Limb (tissue), 2 donors: ENCODE data around the gene ZIC1.

Experiments used
- DNase-seq, 2 donors: peaks; one replicate each; pipeline ENCODE4 v3.0.0-alpha.2; 2016; ENCODE audit errors: extremely low spot score in 2 of 2

The ZIC1 gene

DNA sequence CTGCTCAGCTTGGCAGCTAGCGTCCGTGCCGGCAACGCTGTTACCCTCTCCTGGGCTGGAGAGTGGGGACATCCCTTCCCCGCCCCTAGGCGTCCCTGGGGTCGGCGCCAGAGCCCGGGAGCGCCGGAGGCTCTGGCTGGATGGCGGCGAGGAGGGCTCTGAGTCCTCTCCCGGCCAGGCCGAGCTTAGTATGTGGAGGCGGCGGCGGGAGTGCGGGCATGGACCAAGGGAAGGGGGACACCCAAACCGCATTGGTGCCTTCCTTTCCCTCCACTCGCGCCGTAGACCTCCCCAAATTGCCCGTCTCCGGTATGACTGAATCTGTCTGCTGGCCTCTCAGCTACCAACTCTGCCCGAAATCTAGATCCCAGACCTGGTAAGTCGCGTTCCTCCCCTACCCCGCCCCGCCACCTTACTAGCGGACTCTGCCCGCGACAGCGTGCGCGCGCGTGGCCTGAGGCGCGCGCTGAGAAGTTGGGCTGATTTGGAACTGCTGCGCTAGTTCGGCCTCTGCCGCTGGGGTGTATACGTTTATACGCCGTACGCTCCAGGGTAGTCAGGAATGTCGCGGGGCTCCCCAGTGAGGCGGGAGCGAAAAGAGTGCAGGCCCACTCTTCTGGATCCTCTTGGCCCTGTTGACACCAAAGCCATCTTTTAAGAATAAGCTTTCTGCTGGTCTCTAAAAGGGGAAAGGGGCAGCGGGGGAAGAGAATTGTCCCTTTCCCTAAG is 12.2 kb downstream of the ZIC1 start:
- peak in 1 of 2 donors; percentile 76 for DNase-seq

DNA sequence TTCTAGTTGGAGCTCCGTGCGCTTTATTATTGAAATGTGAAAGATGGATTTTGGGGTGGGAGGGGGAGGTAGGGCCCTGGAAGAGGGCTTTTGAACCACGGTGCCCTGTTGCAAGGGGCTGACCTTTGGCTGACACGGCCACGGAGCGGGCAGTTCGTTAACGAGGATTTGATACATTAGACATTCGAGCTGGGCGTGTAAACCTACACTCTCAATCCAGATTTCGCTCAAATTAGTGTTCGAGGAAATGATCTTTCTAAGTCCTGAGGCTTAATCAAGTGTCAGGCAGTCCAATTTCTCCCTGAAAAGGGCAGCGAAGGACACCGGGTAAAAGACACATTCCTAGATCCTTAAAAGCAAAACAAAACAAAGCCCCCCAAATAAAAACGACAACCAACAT is 13.0 kb downstream of the ZIC1 start:
- peak in 1 of 2 donors; percentile 47 for DNase-seq

DNA sequence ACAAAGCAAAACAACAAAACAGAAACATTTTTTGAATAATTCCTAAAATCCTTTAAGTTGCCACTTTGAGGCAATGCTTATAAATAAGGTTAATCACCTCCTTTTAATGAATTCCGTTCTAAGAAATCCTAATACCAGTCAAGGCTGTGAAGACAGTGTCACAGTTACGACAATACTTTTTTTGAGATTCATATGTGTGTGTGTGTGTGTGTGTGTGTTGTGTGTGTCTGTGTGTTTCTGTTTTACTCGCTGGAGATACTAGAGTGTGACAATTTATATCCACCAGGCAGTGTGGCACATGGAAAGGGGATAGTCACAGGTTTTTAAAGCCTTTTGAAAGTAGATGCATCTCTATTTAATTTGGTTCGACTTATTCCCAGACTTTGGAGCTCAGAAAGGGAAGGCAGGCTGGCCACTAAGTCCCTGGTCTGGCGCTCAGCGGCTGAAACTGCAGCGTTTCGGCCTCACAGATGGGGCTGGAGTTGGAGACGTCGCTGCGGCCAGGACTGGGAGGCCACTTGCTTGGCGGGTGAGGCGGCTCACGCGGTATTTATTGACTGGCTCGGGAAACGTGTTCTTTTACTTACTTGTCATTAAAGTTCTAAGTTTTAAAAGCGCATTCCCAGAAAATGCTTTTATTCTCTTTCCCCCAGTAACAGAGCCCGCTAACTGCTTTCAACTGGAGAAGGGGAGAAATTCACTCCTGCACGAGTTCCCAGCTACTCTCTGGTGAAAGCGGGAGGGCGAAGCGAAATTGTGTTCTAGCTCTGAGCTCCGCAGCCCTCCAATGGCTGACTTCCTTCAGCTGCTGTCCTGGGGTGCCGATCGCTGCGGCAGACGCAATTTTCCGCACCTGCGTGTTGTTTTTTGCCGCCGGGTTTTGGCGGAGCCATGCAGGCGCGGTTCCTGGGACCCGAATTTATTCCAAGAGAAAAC is 13.7 kb downstream of the ZIC1 start:
- DNase-seq = peak in 1 of 2 donors; percentile 73

DNA sequence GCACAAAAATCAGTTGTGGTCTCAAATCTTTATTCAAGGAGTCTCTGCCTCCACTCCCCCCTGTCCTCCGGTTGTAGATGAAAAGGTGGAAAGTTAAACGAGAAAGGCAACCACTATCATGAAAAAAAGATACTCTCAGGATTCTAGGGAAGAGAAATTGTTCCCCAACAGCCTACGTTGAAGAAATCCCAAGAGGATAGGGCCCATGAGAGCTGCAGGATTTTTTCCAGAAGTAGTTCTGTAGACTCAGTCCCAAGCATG is 14.3 kb downstream of the ZIC1 start:
- no peak for DNase-seq

DNA sequence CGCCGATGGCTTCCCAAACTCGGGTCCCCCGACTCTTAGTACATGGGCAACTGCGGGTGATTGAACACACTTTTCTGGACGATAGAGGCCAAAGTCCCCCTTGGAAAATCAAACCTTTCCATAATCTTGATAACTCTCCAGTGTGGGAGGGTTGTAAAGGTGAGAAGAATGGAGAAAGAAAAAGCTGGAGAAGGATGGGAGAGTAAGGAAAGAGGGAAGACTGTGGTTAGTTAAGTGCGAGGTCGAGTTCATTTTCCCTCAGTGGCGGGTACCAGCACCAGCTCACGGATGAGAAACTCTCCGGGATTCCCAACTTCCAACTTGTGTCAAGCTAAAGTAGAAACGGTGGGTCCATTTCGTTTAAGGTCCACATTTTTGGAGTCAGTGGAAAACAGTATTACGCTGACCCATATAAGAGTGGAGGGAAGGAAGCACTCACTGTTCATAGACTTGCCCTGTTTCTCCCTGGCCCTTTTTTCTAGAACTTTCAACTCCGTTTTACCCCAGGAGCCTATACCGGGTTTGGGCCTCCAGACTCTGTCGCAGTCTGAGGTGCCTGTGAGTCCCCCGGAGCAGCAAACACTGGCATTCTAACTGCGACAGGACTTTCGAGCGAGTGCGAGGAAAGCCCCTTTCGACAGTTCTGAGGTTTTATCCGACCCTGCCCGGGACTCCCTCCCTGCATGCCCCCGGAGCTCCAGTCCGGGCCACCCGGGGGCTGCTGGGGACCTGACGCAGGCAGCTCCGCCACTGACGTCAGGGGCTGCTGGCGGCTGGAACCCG is 14.8 kb downstream of the ZIC1 start:
- DNase-seq = peak in 1 of 2 donors; percentile 74

DNA sequence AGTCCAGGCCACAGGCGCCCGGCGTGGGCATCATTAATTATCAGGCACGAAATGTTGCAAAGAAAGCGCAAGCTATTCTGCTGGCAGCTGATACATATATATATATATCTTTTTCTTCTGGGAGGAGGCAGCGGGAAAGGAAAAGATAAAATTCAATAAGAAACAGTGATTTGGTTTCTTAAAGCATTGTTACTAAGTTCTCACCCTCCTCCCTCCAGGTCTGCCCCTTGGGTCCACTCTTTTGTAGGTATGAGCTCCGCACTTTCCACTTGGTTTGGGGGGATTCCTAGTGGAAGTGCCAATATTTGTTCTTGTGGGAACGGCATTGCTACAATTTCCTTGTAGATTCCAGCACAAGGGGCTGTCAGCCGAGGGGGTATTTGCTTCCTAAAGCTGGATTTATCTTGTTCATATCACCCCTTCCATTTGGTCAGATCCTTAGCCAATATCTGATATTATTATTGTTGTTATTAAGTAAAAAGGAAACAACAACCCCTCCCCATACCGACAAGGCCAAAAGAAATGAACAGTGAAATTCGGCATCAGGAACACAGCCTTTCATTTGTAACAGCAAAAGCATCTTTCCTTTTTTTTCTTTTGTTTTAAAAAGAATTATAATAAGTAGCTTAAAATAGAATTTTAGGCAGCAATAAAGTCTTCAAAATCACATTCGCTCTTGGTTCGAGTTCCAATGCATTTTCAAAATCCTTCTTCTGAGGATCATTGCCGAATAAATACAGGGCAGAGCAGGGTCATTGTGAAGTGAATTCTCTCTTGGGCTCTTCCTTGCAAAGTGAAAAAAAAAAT is 15.6 kb downstream of the ZIC1 start:
- DNase-seq = peak in 1 of 2 donors; percentile 38

DNA sequence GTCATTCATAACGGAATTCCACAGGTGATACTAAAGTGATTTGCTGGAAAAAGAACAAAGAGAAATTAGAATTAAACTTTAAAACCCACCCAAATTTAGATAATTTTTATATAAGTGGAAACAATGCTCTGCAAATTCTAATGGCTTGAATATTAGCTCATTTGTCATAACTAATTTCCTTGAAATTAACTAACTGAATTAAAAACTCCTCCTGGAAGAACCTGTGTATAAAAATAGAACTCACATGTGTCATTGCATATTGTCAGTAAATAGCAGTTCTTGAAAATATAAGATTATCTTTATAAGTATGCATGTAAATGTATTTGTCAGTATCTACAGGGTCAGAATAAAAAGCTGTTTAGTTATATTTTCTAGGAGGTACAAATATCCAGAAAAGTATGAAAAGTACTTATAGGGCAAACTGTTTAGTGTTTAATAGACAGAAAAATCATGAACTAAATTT is 16.3 kb downstream of the ZIC1 start:
- DNase-seq = no peak

DNA sequence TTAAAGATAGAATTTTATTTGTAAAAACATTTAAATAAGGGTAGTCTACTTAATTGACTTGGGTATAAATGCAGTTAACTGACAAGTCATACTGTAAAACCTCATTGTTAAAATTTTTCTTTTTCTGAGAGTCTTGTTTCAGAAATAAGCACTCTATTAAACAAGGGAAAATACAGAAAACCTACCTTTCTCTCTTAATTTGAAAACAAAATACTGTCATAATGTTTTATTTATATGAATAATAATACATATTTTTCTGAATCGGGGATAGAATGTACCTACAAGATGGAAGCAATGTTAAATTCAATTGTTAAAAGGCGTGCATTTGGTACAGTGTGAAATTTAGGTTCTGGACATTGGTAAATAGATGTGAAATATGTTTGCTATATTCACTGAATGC is 17.8 kb downstream of the ZIC1 start:
- DNase-seq = no peak

DNA sequence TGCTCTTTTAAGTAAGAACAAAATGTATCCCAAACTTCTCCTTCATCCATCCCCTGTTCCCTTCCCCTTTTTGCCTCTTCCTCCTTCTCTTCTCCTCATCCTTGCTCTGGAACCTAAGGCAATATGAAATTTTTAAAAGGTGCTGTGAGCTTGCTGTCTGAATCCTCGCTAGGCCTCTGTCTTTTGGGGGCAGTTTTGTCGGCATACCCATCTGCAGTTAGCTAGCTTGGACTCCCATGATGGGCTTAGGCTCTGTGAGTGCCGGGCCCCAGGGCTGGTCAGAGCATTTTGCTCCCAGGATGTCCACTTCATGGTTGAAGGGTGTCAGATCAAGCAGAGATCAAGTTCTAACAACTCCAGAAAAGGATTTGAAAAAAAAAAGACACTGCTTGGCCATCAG is 18.6 kb downstream of the ZIC1 start:
- no peak for DNase-seq

DNA sequence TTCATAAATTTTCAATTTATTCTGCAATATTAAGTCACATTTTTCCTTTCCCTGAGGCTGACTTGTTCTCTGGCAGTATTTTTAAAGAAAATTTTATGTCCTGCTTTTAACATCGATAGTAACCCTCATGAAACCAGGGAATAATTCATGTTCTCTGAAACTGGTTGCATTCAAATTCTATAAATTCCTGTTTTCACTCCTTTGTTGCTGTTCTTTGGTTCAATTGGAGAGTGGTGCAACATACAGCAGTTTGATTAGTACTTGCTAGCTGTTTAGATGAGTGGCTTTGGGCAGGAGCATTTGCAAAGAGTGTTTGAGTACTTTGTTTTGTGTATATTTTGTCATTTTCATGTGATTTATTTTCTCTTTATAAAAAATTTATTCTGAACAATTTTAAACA is 19.2 kb downstream of the ZIC1 start:
- no peak for DNase-seq

DNA sequence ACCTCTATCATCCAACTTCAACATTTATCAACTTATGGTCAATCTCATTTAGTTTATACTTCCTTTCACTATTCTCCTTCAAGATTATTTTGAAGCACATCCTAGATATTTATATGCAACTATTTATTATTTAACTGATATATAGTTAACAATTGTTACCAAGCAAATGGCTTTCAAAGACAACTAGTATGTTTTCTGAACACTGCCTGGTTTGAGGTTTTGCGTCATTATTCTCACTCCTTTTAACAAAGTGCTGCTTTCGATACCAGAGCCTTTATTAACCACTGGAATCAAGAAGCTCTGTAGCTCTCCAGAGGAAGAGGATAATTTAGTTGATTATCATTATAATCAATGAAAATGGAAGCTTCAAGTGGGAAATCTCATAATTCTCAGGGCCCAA is 19.6 kb downstream of the ZIC1 start:
- DNase-seq = no peak

DNA sequence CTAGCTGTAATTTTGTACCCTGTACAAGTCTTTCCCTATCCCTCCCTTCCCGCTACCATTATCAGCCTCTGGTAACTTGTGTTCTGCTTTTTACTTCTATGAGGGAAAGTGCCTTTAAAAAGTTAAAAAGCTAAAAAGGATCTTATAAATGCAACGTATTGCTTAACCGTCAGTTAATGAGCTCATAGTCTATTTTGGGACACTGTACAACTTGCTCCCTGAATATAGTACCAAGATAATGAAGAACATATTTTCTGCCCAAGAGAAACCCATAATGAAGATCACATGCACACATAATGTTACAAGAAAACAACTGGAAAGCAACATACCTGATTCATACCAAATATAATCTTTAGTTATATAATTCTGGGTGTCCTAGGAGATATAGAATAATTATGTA is 22.6 kb downstream of the ZIC1 start:
- no peak for DNase-seq

DNA sequence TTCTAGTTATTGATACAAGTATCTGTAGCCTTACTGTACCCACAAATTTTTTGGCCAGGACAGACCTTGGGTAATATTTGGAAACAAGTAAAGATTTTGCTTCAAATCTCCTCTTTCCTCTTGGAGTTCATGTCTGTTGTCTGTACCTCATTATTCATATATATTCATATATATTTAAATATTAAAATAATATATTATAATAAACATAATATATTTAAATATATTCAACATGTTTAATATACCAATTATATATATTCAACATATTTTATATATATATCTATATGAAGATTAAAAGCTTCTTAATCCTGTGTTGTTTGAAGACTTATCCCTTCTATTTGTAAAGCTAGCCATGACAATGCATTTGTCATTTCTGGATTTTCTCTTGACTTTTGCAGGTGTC is 38.1 kb downstream of the ZIC1 start:
- DNase-seq = no peak

DNA sequence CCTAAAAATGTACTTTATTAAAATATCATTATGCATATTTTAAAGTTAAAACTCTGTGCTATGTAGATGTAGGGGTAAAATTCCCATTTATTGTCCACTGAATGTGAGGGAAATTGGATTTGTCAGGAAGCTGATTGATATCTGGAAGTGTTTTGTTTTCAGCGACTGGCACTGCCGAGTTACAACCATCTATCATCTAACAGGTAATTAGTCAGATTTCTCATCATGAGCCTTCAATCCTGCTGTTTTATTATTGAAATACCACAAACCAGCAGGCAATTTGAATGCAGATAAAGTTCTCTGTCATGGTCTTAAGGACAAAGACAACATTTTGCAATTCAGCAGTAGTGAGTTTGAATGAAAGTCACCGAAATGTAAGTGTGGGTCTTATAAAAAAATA is 40.5 kb downstream of the ZIC1 start:
- DNase-seq = no peak

DNA sequence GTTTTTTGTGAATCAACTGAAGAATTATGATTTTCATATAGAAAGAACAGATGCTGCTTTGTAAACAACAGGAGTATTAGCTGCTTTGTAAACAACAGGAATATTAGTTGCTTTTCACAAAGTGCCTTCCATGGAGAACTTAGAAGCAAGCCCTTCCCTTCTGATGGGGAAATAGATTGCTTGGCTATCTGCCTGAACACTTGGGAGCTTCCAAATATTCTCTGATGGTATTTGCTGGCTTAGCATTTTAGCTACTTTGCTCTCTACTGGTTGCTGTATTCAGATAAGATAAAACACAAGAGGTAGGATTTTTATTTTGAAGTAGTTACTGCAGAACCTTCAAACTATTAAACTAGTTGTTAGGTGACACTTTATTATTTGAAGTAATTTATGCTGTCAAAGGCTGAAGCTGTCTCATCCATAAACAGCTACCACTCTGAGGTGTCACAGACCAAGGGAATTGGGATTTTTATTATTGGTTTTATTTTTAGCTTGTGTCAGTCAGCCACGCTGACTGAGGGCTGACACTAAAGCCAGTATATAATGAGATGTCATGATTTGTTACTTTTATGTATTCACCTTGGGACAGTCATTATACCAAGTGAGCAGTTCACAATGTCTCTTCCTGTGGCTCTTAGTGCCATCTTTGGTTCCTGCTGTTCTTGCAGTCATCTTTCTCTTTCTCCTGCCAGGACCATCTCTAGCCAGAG is 50.0 kb downstream of the ZIC1 start:
- no peak for DNase-seq

DNA sequence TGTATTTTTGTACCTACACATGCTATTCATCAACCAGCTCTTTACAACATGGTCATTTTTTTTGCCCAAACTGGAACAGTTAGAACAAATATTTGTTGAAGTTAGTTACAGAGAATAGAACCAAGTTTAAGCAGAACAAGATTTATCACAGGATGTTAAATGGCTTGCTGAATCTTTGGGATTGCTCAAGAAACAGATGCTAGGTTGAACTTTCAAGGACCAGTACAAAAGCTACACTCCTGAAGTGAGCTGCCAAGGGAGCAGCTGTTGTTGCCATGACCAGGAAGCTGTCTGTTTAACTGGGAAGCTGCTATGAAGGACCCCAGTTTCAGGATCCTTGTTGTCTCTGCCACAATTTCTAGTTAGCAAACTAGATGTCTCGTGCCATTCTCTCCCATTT is 53.7 kb downstream of the ZIC1 start:
- DNase-seq = peak in 1 of 2 donors; percentile 22
